LNCaP clone FGC (cell line): ENCODE results near the gene RNH1.

ENCODE experiments used
- DNase-seq: peaks from one replicate; pipeline ENCODE4 v3.0.0-alpha.2; 2011; ENCODE audit warnings: low read depth
- H3K4me3 ChIP-seq: 2 replicates; pipeline ENCODE4 v1.5.1; 2011; ENCODE audit warnings: mild to moderate bottlenecking, low read depth, low read length, control low read depth
- CTCF ChIP-seq: IDR thresholded peaks from 2 replicates; pipeline ENCODE4 v1.5.1; 2012; ENCODE audit warnings: mild to moderate bottlenecking; ENCODE audit not compliant: control insufficient read depth, insufficient read depth; ENCODE audit errors: extremely low read depth

Gene RNH1

GRCh38 chr11:516400-516799, 9.4 kb upstream of the RNH1 start:
- TF ChIP-seq CTCF = no peak
- no peak overlapping the region for H3K4me3 ChIP-seq
- DNase-seq = no peak

- no peak for DNase-seq
- no peak overlapping the region for H3K4me3 ChIP-seq
- TF ChIP-seq CTCF = no peak
Measured at GRCh38 chr11:515131-515530, 8.1 kb upstream of the RNH1 start.

- no peak for TF ChIP-seq CTCF
- no peak overlapping the region for H3K4me3 ChIP-seq
- DNase-seq = no peak
Measured at GRCh38 chr11:514606-515005, 7.6 kb upstream of the RNH1 start.

GRCh38 chr11:512761-513595, 5.9 kb upstream of the RNH1 start:
- H3K4me3 ChIP-seq = no peak overlapping the region
- no peak for DNase-seq
- TF ChIP-seq CTCF = no peak

DNA sequence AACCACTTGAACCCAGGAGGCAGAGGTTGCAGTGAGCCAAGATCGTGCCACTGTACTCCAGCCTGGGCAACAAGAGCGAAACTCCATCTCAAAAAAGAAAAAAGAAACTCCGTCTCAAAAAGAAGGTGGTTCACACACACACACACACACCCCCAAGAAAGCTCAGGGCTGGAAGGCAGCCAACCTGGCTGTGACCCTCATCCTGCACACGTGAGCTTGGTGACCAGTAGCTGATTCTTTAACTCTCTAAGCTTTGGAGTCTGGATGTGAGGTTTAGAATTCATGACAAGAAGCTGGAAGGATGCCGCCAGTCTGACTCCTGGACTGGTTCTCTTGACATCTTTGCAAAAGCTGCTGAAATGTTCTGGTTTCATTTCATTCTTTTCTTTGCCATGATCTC, 1.9 kb upstream of the RNH1 start:
- no peak overlapping the region for H3K4me3 ChIP-seq
- DNase-seq = no peak
- no peak for TF ChIP-seq CTCF

DNA sequence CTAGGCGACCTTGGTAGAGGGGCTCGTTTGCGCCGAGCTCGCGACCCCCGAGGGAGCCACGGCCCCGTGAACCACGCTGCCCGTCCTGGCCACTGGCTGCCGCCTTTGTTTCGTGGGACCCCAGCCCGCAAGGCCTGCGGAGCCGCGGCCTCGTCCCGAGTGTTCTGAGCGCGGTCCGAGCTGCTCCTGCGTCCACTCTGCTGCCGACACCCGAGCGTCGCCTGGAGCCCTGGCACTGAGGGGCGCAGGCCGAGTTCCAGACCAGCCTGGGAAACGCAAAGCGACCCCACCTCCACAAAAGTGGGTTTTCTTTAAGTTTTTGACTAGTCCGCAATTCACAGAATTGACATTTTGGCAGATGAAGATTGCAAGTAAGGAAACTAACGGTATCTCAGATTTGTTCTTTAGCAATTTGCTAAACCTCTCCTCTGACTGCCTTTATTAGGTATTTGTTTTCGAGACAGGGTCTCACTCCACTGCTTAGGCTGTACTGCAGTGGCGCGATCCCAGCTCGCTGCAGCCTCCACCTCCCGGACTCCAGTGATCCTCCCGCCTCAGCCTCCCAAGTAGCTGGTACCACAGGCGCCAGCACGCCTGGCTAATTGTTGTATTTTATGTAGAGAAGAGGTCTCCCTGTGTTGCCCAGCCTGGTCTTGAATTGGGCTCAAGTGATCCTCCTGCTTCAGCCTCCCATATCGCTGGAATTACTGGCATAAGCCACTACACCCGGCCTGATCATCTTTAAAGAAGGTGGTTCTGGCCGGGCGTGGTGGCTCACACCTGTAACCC, 879 bp upstream of the RNH1 start:
- peak overlapping the region; percentile 78 for H3K4me3 ChIP-seq
- no peak for TF ChIP-seq CTCF
- DNase-seq = no peak
